Left ventricle myocardium inferior (tissue), 1 donor: Measurements from ENCODE around the gene MYOM1. TPM values are rescaled to one million over a fixed set of nuclear protein-coding genes. Genes with fewer than 3 reads are reported as not detected.
"Not testable (repeated sequence)": the region's sequence is repeated elsewhere in the genome, so short reads cannot be mapped to it uniquely, and the experiment has no call there.

Experiments used
- DNase-seq: peaks from one replicate; pipeline ENCODE4 v3.0.0-alpha.2; 2020
- H3K27ac ChIP-seq: fragments of 200-600 bp; replicated peaks from 2 replicates; pipeline ENCODE4 v1.8.0; 2021
- H3K27me3 ChIP-seq: fragments of 200-600 bp; 2 replicates; pipeline ENCODE4 v1.8.0; 2021; ENCODE audit warnings: low read depth
- H3K36me3 ChIP-seq: fragments of 200-600 bp; 2 replicates; pipeline ENCODE4 v1.8.0; 2021
- H3K4me1 ChIP-seq: fragments of 200-600 bp; 2 replicates; pipeline ENCODE4 v1.8.0; 2021
- H3K4me3 ChIP-seq: fragments of 200-600 bp; 2 replicates; pipeline ENCODE4 v1.8.0; 2021; ENCODE audit warnings: mild to moderate bottlenecking, moderate library complexity
- H3K9me3 ChIP-seq: fragments of 200-600 bp; replicated peaks from 2 replicates; pipeline ENCODE4 v1.8.0; 2021
- CTCF ChIP-seq: fragments of 200-600 bp; IDR thresholded peaks from 2 replicates; pipeline ENCODE4 v1.8.0; 2021; ENCODE audit warnings: antibody characterized with exemption, mild to moderate bottlenecking, borderline replicate concordance
- intact Hi-C: fragments of 100-400 bp; cut with micrococcal nuclease; formaldehyde crosslinking; loops from one replicate; pipeline ENCODE4 v1.11.0; 2022
- total RNA-seq: library from RNA; stranded (reverse); fragmentation: NEBNext Ultra II Directional; extraction: Animal tissue kit (Norgen Biotek cat#: 25700); gene quantifications from one replicate; pipeline ENCODE4 v1.2.1, GENCODE V29; 2021
- donor health status: DM: no; HTN: yes; CAD: no; lungs with severe emphysema.

MYOM1 gene
- total RNA-seq, 1 donor from 2014 or later = 667 TPM

GRCh38 chr18:3211236-3211992, 8.4 kb downstream of the MYOM1 start:
- Histone ChIP-seq H3K4me1 (peaks cover 88% of the 10 kb centered on the region), H3K27ac (peak overlapping the region; percentile 92), H3K4me3 (peak overlapping the region; percentile 71), H3K36me3 (peaks cover 56% of the 10 kb centered on the region), H3K27me3 (no peaks in the 10 kb centered on the region), H3K9me3 (no peaks in the 10 kb centered on the region)
- TF ChIP-seq CTCF = no peak
- DNase-seq = no peak
- intact Hi-C loops = no loop called here

- H3K27me3 ChIP-seq = no peaks in the 10 kb centered on the region
- H3K9me3 ChIP-seq = peaks cover 12% of the 10 kb centered on the region
- TF ChIP-seq CTCF = no peak
- intact Hi-C loops = no loop called here
- DNase-seq = no peak
- peak overlapping the region; percentile 92 for H3K27ac ChIP-seq
- H3K4me3 ChIP-seq = peak overlapping the region; percentile 71
- peaks cover 65% of the 10 kb centered on the region for H3K36me3 ChIP-seq
- peaks cover 76% of the 10 kb centered on the region for H3K4me1 ChIP-seq
Measured at GRCh38 chr18:3209859-3210569, 9.8 kb downstream of the MYOM1 start.

GRCh38 chr18:3207565-3207964, 12.2 kb downstream of the MYOM1 start:
- Histone ChIP-seq H3K4me3 (peak overlapping the region; percentile 27), H3K36me3 (peaks cover 57% of the 10 kb centered on the region), H3K27ac (peak overlapping the region; percentile 41), H3K27me3 (no peaks in the 10 kb centered on the region), H3K9me3 (peaks cover 33% of the 10 kb centered on the region), H3K4me1 (peaks cover 67% of the 10 kb centered on the region)
- no peak for TF ChIP-seq CTCF
- DNase-seq = no peak
- intact Hi-C loops = no loop called here

- peaks cover 54% of the 10 kb centered on the region for H3K36me3 ChIP-seq
- DNase-seq = no peak
- H3K4me3 ChIP-seq = no peak overlapping the region
- H3K27ac ChIP-seq = no peak overlapping the region
- intact Hi-C loops = no loop called here
- no peaks in the 10 kb centered on the region for H3K27me3 ChIP-seq
- TF ChIP-seq CTCF = no peak
- peaks cover 66% of the 10 kb centered on the region for H3K4me1 ChIP-seq
- H3K9me3 ChIP-seq = peaks cover 39% of the 10 kb centered on the region
Measured at GRCh38 chr18:3205239-3205638, 14.5 kb downstream of the MYOM1 start.

- no peaks in the 10 kb centered on the region for H3K27me3 ChIP-seq
- peak overlapping the region; percentile 9 for H3K27ac ChIP-seq
- peaks cover 79% of the 10 kb centered on the region for H3K4me1 ChIP-seq
- no peak for TF ChIP-seq CTCF
- H3K36me3 ChIP-seq = peaks cover 22% of the 10 kb centered on the region
- peaks cover 27% of the 10 kb centered on the region for H3K9me3 ChIP-seq
- intact Hi-C loops = no loop called here
- H3K4me3 ChIP-seq = no peak overlapping the region
- no peak for DNase-seq
Measured at GRCh38 chr18:3199942-3200645, 19.7 kb downstream of the MYOM1 start.

GRCh38 chr18:3198260-3198860, 21.4 kb downstream of the MYOM1 start:
- H3K27ac ChIP-seq, H3K27me3 ChIP-seq, DNase-seq, H3K4me3 ChIP-seq, intact Hi-C loops: not testable (repeated sequence)
- peaks cover 81% of the 10 kb centered on the region for H3K4me1 ChIP-seq
- peaks cover 20% of the 10 kb centered on the region for H3K36me3 ChIP-seq
- H3K9me3 ChIP-seq = peaks cover 14% of the 10 kb centered on the region
